HEK293 (cell line): ENCODE measurements around the gene TCF15.
A peak's percentile ranks its signal among the peaks of the same experiment; 100 is the strongest.

Experiments used
- CTCF ChIA-PET: fragments of 350-600 bp; formaldehyde crosslinking; extraction: SDS; loops from one replicate; lab custom pipeline; 2021; ENCODE audit warnings: antibody characterized with exemption; lab: Yijun Ruan, JAX
- POLR2A ChIA-PET: fragments of 300-600 bp; formaldehyde crosslinking; extraction: SDS; loops from one replicate; lab custom pipeline; 2020; ENCODE audit warnings: antibody characterized with exemption, inconsistent platforms; lab: Yijun Ruan, JAX
- H3K27ac ChIP-seq: fragments of 200-500 bp; sonication (Bioruptor generic); 2 replicates; pipeline ENCODE4 v1.5.1; 2014; ENCODE audit warnings: low read depth, low read length, control low read depth, inconsistent platforms; ENCODE audit errors: extremely low read depth
- H3K36me3 ChIP-seq, 2 experiments: fragments of 200-500 bp in 1 of 2; sonication (Bioruptor generic) in 1 of 2; 1 replicate in 1 of 2; 2 replicates in 1 of 2; pipeline ENCODE4 v1.5.1; 2014 to 2017; ENCODE audit warnings: inconsistent platforms in 2 of 2, low read length in 2 of 2; ENCODE audit not compliant: control insufficient read depth in 2 of 2, insufficient read depth in 1 of 2
- H3K4me1 ChIP-seq: fragments of 200-500 bp; sonication (Bioruptor generic); 2 replicates; pipeline ENCODE4 v1.5.1; 2014; ENCODE audit warnings: mild to moderate bottlenecking, low read length, inconsistent platforms; ENCODE audit not compliant: control insufficient read depth, insufficient read depth
- H3K4me3 ChIP-seq: 2 replicates; pipeline ENCODE4 v1.5.1; 2011; ENCODE audit warnings: low read depth, mild to moderate bottlenecking, control low read depth, low read length, moderate library complexity
- H3K9me3 ChIP-seq: fragments of 200-500 bp; sonication (Bioruptor generic); 2 replicates; pipeline ENCODE4 v1.5.1; 2014; ENCODE audit warnings: low read depth, low read length, inconsistent platforms; ENCODE audit not compliant: control insufficient read depth, insufficient read depth
- BCL11A ChIP-seq: fragments of 450-650 bp; formaldehyde crosslinking; IDR thresholded peaks from 2 replicates; pipeline ENCODE4 v1.5.1; 2016; ENCODE audit warnings: low read depth, missing biosample characterization, missing genetic modification characterization
- GLIS1 ChIP-seq: fragments of 450-650 bp; formaldehyde crosslinking; IDR thresholded peaks from 2 replicates; pipeline ENCODE4 v1.5.1; 2016; ENCODE audit warnings: missing biosample characterization, missing genetic modification characterization
- HOXA7 ChIP-seq: sonication (generic); formaldehyde crosslinking; IDR thresholded peaks from 2 replicates; pipeline ENCODE4 v1.8.1; 2022; ENCODE audit warnings: missing genetic modification reagents, borderline replicate concordance
- MEIS1 ChIP-seq: sonication (generic); formaldehyde crosslinking; IDR thresholded peaks from 2 replicates; pipeline ENCODE4 v1.8.1; 2022; ENCODE audit warnings: missing genetic modification reagents, mild to moderate bottlenecking, borderline replicate concordance
- MYNN ChIP-seq: fragments of 450-650 bp; formaldehyde crosslinking; IDR thresholded peaks from 2 replicates; pipeline ENCODE4 v1.5.1; 2016; ENCODE audit warnings: missing biosample characterization, missing genetic modification characterization, borderline replicate concordance
- OSR2 ChIP-seq: fragments of 450-650 bp; formaldehyde crosslinking; IDR thresholded peaks from 2 replicates; pipeline ENCODE4 v1.5.1; 2016; ENCODE audit warnings: missing biosample characterization, missing genetic modification characterization
- PRDM1 ChIP-seq: fragments of 450-650 bp; formaldehyde crosslinking; IDR thresholded peaks from 2 replicates; pipeline ENCODE4; 2016; ENCODE audit warnings: missing biosample characterization, missing genetic modification characterization
- RBAK ChIP-seq: fragments of 450-650 bp; formaldehyde crosslinking; IDR thresholded peaks from 2 replicates; pipeline ENCODE4 v1.5.1; 2016; ENCODE audit warnings: missing biosample characterization, missing genetic modification characterization
- SETDB1 ChIP-seq: IDR thresholded peaks from one replicate; pipeline ENCODE4 v1.6.1; 2017; ENCODE audit warnings: mild to moderate bottlenecking, low read length, moderate library complexity, mixed read lengths; ENCODE audit not compliant: insufficient read length
- TCF7L2 ChIP-seq: IDR thresholded peaks from 2 replicates; pipeline ENCODE4 v1.6.1; 2011; ENCODE audit warnings: low read depth, mild to moderate bottlenecking, inconsistent platforms, low read length, moderate library complexity, borderline replicate concordance
- ZNF121 ChIP-seq: fragments of 450-650 bp; formaldehyde crosslinking; IDR thresholded peaks from 2 replicates; pipeline ENCODE4 v1.5.1; 2016; ENCODE audit warnings: missing biosample characterization, missing genetic modification characterization
- ZNF341 ChIP-seq: fragments of 450-650 bp; formaldehyde crosslinking; IDR thresholded peaks from 2 replicates; pipeline ENCODE4; 2016; ENCODE audit warnings: low read depth, missing biosample characterization, missing genetic modification characterization
- ZNF423 ChIP-seq: fragments of 450-650 bp; formaldehyde crosslinking; IDR thresholded peaks from 2 replicates; pipeline ENCODE4 v1.5.1; 2016; ENCODE audit warnings: missing biosample characterization, missing genetic modification characterization
- ZNF529 ChIP-seq: fragments of 450-650 bp; formaldehyde crosslinking; IDR thresholded peaks from 2 replicates; pipeline ENCODE4 v1.5.1; 2017; ENCODE audit warnings: missing genetic modification characterization, missing biosample characterization; ENCODE audit not compliant: insufficient replicate concordance
- ZNF530 ChIP-seq: fragments of 450-650 bp; formaldehyde crosslinking; IDR thresholded peaks from 2 replicates; pipeline ENCODE4 v1.5.1; 2016; ENCODE audit warnings: low read depth, missing biosample characterization, missing genetic modification characterization
- ZNF549 ChIP-seq: fragments of 450-650 bp; IDR thresholded peaks from 2 replicates; pipeline ENCODE4 v1.5.1; 2018; ENCODE audit warnings: missing biosample characterization, missing genetic modification characterization, mild to moderate bottlenecking, inconsistent platforms, moderate library complexity
- ZNF623 ChIP-seq: fragments of 450-650 bp; formaldehyde crosslinking; IDR thresholded peaks from 2 replicates; pipeline ENCODE4 v1.5.1; 2016; ENCODE audit warnings: missing biosample characterization, missing genetic modification characterization
- ZNF670 ChIP-seq: fragments of 450-650 bp; formaldehyde crosslinking; IDR thresholded peaks from 2 replicates; pipeline ENCODE4 v1.5.1; 2016; ENCODE audit warnings: missing biosample characterization, missing genetic modification characterization, low read depth
- ZNF785 ChIP-seq: fragments of 450-650 bp; formaldehyde crosslinking; IDR thresholded peaks from 2 replicates; pipeline ENCODE4 v1.5.1; 2016; ENCODE audit warnings: missing biosample characterization, missing genetic modification characterization
- ZNF791 ChIP-seq: fragments of 450-650 bp; formaldehyde crosslinking; IDR thresholded peaks from 2 replicates; pipeline ENCODE4 v1.5.1; 2016; ENCODE audit warnings: missing biosample characterization, missing genetic modification characterization
- TF ChIP-seq, protein P1 (sequence below): fragments of 450-650 bp; formaldehyde crosslinking; IDR thresholded peaks from 2 replicates; pipeline ENCODE4 v1.5.1; 2017; ENCODE audit warnings: missing biosample characterization, missing genetic modification characterization
- TF ChIP-seq, protein P2 (sequence below): fragments of 450-650 bp; formaldehyde crosslinking; IDR thresholded peaks from 2 replicates; pipeline ENCODE4 v1.5.1; 2016; ENCODE audit warnings: missing biosample characterization, missing genetic modification characterization, borderline replicate concordance
- TF ChIP-seq, protein P3 (sequence below): fragments of 450-650 bp; formaldehyde crosslinking; IDR thresholded peaks from 2 replicates; pipeline ENCODE4 v1.5.1; 2016; ENCODE audit warnings: missing biosample characterization, missing genetic modification characterization

Gene TCF15

DNA sequence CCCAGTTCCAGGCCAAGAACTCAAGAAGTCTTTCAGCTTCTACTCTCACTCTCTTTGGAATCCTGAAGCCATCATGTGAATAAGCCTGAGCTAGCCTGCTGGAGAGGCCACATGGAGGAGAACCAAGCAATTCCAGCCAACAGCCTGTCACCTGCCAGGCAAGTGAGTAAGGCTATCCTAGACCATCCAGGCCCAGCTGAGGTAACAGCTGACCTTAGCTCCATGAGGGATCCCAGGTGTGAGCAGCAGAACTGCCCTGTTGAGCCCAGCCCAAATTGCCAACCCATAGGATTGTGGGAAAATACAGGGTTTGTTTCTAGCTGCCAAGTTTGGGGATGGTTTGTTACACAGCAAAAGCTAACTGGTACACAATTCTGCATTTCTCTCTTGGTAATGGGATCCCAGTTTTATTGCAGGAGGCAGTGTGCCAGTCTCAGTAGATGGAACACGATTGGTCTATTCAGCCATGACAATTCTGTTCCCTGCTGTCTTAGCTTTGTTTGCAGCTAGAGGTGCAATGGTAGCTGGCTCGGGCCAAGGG, 37.4 kb upstream of the TCF15 start:
- CTCF ChIA-PET: interaction anchor here (0.6 to 4.1 kb wide), 11 partner anchors 20 to 293 kb away, joined by 3 to 130 read pairs (median 4); no protein-coding TSS in a partner anchor
- Histone ChIP-seq H3K36me3 (peaks cover 5 to 45% of the 10 kb centered on the region in 2 experiments; a peak in 2 of 3 replicates), H3K4me1 (no peaks in the 10 kb centered on the region), H3K9me3 (no peaks in the 10 kb centered on the region), H3K27ac (no peak overlapping the region), H3K4me3 (no peak overlapping the region)
- POLR2A ChIA-PET: no interaction called here
- TF ChIP-seq HOXA7 (CRISPR knock-in tag) (no peak), ZNF341 (no peak), ZNF670 (tag by site-specific recombination) (no peak), ZNF423 (no peak), ZNF623 (tag by site-specific recombination) (no peak), SETDB1 (peak; percentile 55), RBAK (tag by site-specific recombination) (peak; percentile 98)
- TF ChIP-seq, protein P1, sequence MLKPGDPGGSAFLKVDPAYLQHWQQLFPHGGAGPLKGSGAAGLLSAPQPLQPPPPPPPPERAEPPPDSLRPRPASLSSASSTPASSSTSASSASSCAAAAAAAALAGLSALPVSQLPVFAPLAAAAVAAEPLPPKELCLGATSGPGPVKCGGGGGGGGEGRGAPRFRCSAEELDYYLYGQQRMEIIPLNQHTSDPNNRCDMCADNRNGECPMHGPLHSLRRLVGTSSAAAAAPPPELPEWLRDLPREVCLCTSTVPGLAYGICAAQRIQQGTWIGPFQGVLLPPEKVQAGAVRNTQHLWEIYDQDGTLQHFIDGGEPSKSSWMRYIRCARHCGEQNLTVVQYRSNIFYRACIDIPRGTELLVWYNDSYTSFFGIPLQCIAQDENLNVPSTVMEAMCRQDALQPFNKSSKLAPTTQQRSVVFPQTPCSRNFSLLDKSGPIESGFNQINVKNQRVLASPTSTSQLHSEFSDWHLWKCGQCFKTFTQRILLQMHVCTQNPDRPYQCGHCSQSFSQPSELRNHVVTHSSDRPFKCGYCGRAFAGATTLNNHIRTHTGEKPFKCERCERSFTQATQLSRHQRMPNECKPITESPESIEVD: no peak
- TF ChIP-seq, protein P2, sequence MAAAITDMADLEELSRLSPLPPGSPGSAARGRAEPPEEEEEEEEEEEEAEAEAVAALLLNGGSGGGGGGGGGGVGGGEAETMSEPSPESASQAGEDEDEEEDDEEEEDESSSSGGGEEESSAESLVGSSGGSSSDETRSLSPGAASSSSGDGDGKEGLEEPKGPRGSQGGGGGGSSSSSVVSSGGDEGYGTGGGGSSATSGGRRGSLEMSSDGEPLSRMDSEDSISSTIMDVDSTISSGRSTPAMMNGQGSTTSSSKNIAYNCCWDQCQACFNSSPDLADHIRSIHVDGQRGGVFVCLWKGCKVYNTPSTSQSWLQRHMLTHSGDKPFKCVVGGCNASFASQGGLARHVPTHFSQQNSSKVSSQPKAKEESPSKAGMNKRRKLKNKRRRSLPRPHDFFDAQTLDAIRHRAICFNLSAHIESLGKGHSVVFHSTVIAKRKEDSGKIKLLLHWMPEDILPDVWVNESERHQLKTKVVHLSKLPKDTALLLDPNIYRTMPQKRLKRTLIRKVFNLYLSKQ: no peak

DNA sequence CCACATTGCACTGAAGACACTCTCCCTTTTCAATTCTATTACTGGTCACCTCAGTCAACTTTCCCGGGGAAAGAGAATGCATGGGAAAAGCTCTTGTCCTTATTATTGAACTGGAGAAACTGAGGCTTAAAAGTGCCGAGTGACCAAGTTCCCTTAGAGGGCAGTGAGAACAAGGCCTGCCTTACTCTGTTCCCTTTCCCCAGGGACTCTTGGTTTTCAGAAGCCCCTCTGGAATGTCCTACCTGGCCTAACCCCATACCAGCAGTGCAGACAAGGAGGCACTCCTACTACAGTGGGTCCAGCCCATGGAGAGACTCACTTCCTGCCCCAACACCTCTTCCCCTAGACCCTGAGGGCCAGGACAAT, 36.7 kb upstream of the TCF15 start:
- H3K9me3 ChIP-seq: no peaks in the 10 kb centered on the region
- peak; percentile 65; the same call in 1 of the 2 replicates for TF ChIP-seq PRDM1
- no peak for TF ChIP-seq ZNF791 (tag by site-specific recombination)
- no peaks in the 10 kb centered on the region for H3K4me1 ChIP-seq

DNA sequence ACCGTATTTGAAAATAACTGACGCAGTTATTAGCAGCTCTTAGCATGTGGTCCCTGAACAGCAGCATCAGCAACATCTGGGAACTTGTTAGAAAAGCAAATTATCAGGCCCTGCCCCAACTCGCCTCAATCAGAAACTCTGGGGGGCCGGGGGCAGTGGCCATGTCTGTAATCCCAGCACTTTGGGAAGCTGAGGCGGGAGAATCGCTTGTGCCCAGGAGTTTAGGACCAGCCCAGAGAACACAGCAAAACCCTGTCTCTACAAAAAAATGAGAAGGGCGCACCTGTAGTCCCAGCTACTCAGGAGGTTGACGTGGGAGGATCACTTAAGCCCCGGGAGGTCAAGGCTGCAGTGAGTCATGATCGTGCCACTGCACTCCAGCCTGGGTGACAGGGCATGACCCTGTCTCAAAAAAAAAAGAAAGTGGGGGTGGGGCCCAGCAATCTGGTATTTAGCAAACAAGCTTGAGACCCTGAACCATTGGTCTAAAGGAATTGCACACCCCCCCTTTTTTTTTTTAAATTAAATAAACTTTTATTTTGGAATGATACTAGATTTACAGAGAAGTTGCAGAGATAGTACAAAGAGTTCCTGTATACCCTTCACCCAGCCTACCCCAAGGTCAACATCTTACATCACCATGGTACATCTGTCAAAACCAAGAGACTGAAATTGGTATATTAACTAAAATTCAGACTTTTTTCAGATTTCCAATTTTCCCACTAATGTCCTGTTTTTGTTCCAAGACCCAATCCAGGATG, 36.2 kb upstream of the TCF15 start:
- no peak overlapping the region for H3K4me3 ChIP-seq
- H3K4me1 ChIP-seq: no peaks in the 10 kb centered on the region
- H3K27ac ChIP-seq: no peak overlapping the region
- POLR2A ChIA-PET: interaction anchor here (1.1 to 1.4 kb wide), 2 partner anchors 45 to 102 kb away, joined by 3 to 6 read pairs; partner anchors contain the start of gene CSNK2A1
- peaks cover 5 to 45% of the 10 kb centered on the region in 2 experiments; a peak in 2 of 3 replicates for H3K36me3 ChIP-seq
- peak; percentile 38; the same call in 1 of the 2 replicates for TF ChIP-seq BCL11A
- TF ChIP-seq ZNF549 (tag by site-specific recombination): no peak
- TF ChIP-seq ZNF341: no peak
- no peak for TF ChIP-seq ZNF530
- no peak for TF ChIP-seq MYNN
- TF ChIP-seq OSR2 (tag by site-specific recombination): peak; percentile 22; the same call in 1 of the 2 replicates
- no peak for TF ChIP-seq ZNF785
- TF ChIP-seq ZNF529 (tag by site-specific recombination): peak; percentile 98
- no peak for TF ChIP-seq ZNF121 (tag by site-specific recombination)
- TF ChIP-seq, protein P3, sequence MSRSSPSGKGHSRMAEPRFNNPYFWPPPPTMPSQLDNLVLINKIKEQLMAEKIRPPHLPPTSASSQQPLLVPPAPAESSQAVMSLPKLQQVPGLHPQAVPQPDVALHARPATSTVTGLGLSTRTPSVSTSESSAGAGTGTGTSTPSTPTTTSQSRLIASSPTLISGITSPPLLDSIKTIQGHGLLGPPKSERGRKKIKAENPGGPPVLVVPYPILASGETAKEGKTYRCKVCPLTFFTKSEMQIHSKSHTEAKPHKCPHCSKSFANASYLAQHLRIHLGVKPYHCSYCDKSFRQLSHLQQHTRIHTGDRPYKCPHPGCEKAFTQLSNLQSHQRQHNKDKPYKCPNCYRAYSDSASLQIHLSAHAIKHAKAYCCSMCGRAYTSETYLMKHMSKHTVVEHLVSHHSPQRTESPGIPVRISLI (tag by site-specific recombination): 0 out of 2 replicates have a peak, but pooled peaks have one; percentile 22
- TF ChIP-seq MEIS1 (CRISPR knock-in tag): no peak
- TF ChIP-seq GLIS1 (tag by site-specific recombination): peak; percentile 97
- no peak for TF ChIP-seq TCF7L2
- CTCF ChIA-PET: interaction anchor here (0.6 to 4.1 kb wide), 52 partner anchors 8 to 529 kb away, joined by 3 to 130 read pairs (median 6); partner anchors contain the start of gene TCF15
- no peaks in the 10 kb centered on the region for H3K9me3 ChIP-seq

More for the DNA sequence above, 36.7 kb upstream of the TCF15 start:
- Histone ChIP-seq H3K4me3 (no peak overlapping the region), H3K27ac (no peak overlapping the region), H3K36me3 (peaks cover 5 to 45% of the 10 kb centered on the region in 2 experiments; a peak in 2 of 3 replicates)
- POLR2A ChIA-PET: no interaction called here
- CTCF ChIA-PET: interaction anchor here (0.7 to 4.1 kb wide), 16 partner anchors 11 to 327 kb away, joined by 3 to 130 read pairs (median 12); no protein-coding TSS in a partner anchor
